Ovary (tissue), 9 donors: ENCODE results near the gene SORCS3. TPM values are rescaled to one million over a fixed set of nuclear protein-coding genes. Genes with fewer than 3 reads are reported as not detected.

Experiments
- DNase-seq, 5 donors: peaks; one replicate each; pipeline ENCODE4 v3.0.0-alpha.2; 2019 to 2020
- H3K27ac ChIP-seq, 2 donors: fragments of 200-600 bp; one replicate each; pipeline versions ENCODE4 v1.5.1 to v1.8.0; 2019 to 2022
- H3K27me3 ChIP-seq: fragments of 200-600 bp; one replicate; pipeline ENCODE4 v1.8.0; 2022
- H3K36me3 ChIP-seq: fragments of 200-600 bp; sonication (generic); one replicate; pipeline ENCODE4 v1.5.1; 2019
- H3K4me1 ChIP-seq: one replicate; pipeline ENCODE4 v1.8.1; 2013; ENCODE audit warnings: mild to moderate bottlenecking, moderate library complexity; ENCODE audit not compliant: insufficient read depth
- H3K4me3 ChIP-seq: fragments of 200-600 bp; sonication (generic); one replicate; pipeline ENCODE4 v1.5.1; 2017
- H3K9me3 ChIP-seq, 2 donors: fragments of 200-600 bp in 1 of 2; sonication (generic) in 1 of 2; one replicate each; pipeline versions ENCODE4 v1.5.1 to v1.8.1; 2013 to 2019; ENCODE audit warnings: mild to moderate bottlenecking in 1 of 2, moderate library complexity in 1 of 2
- CTCF ChIP-seq, 3 donors: fragments of 450-650 bp in 2 of 3; fragments of 200-600 bp in 1 of 3; IDR thresholded peaks; one replicate each; pipeline versions ENCODE4 v1.5.1 to v1.8.0; 2016 to 2022; ENCODE audit warnings: antibody characterized with exemption in 3 of 3, mild to moderate bottlenecking in 1 of 3
- EP300 ChIP-seq: sonication (generic); formaldehyde crosslinking; IDR thresholded peaks from one replicate; pipeline ENCODE4 v1.6.1; 2017; ENCODE audit warnings: antibody characterized with exemption
- POLR2A ChIP-seq: fragments of 450-650 bp; IDR thresholded peaks from one replicate; pipeline ENCODE4 v1.6.1; 2017; ENCODE audit warnings: antibody characterized with exemption, mild to moderate bottlenecking, moderate library complexity
- WGBS, 3 donors: extraction: QIAGEN DNeasy Blood & Tissue Kit in 1 of 3; methylation state at CpG; one replicate each; pipeline versions ENCODE4 v1.1.5 to v1.1.7; 2013 to 2017; 5-methylcytosine and 5-hydroxymethylcytosine counted together
- intact Hi-C, 4 donors: fragments of 100-400 bp; cut with DNase I; formaldehyde crosslinking; loops; one replicate each; pipeline versions ENCODE4 v1.11.0 to v1.15.1; 2022 to 2023
- polyA plus RNA-seq, 2 donors: library from polyadenylated mRNA; stranded (reverse); fragments of 200-250 nt in 1 of 2; fragments of 350-450 nt in 1 of 2; fragmentation: Illumina TruSeq in 1 of 2; extraction: RNeasy Lipid Tissue Mini Kit (QIAGEN cat#74804) in 1 of 2; gene quantifications; one replicate each; pipeline ENCODE4 v1.2.3, GENCODE V29; 2013 to 2014
- total RNA-seq, 7 donors: library from RNA; depleted of rRNA in 2 of 7; stranded (reverse); fragments of >200 nt in 2 of 7; fragmentation: NEBNext Ultra II Directional in 3 of 7; extraction: Animal tissue kit (Norgen Biotek cat#: 25700) in 3 of 7; gene quantifications; one replicate each; pipeline versions ENCODE4 v1.1.0 to v1.2.4, GENCODE V29; 2016 to 2023
- donor health status: DM: no; HTN: no; CAD: no; lungs with moderate emphysema.
- donor health status: DM: no; HTN: no; CAD: no.
- donor health status: Bipolar disorder and iron deficiency.
- donor health status: DM: yes; HTN: yes; CAD: no.
- donor health status: DM: no; HTN: no; CAD: no.
- donor health status: DM: yes; HTN: yes; CAD: no.

The SORCS3 gene
- total and polyA plus RNA-seq, 9 donors = 0.07 to 4.5 (median 0.79) TPM; not detected in 1

DNA sequence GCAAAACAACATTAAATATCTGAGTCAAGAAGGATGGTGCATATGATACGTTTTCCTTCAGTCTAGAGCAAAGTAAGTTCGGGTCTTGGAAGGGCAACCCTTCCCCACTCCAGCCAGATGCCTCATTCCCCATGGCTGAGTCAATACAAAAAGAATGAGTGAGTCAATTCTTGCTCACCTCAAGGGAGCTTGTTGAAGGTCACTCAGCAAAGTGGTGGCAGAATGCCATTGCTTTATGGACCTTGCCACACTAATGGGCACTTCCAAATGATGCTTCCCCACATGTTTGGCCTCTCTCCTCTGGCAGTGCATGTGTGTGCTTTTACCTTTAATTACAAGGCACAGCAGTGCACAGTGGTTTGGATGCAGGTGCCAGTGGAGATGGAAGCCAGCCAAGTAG lies 296.5 kb downstream of the SORCS3 start:
- no peaks in the 10 kb centered on the region for H3K36me3 ChIP-seq
- no peaks in the 10 kb centered on the region for H3K4me1 ChIP-seq
- intact Hi-C loops = no loop called here
- no peak for DNase-seq
- 31 to 51% (median 34%) methylated on average over 2 of the region's 2 CpGs for WGBS, 3 donors
- H3K4me3 ChIP-seq = no peak overlapping the region
- H3K27ac ChIP-seq = no peak overlapping the region
- no peaks in the 10 kb centered on the region for H3K27me3 ChIP-seq
- no peaks in the 10 kb centered on the region for H3K9me3 ChIP-seq
- TF ChIP-seq POLR2A (no peak), EP300 (no peak), CTCF (IDR thresholded peaks at IDR 0.05) (no peak)

DNA sequence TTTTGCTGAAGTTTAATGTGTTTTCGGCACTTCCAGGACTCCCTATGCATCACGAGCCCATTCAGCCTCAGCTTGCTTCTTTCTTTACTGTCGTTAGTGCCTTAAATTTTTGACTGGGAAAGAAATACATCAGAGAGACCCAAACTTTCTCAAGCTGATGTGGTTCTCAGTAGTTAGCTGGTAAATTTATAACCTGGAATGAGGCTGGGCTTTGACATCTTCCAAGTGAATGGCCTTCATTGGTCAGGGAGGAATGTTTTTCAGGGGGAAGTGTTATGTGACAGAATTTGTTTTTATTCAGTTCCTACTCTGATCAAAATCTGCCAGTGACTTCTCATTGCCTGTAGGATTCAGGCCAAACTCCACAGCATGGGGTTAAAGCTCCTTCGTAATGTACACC lies 296.9 kb downstream of the SORCS3 start:
- Histone ChIP-seq H3K27me3 (no peaks in the 10 kb centered on the region), H3K4me1 (no peaks in the 10 kb centered on the region), H3K4me3 (no peak overlapping the region), H3K27ac (no peak overlapping the region), H3K36me3 (no peaks in the 10 kb centered on the region), H3K9me3 (no peaks in the 10 kb centered on the region)
- 50 to 65% (median 54%) methylated on average over 4 of the region's 4 CpGs for WGBS, 3 donors
- TF ChIP-seq CTCF (IDR thresholded peaks at IDR 0.05) = no peak
- intact Hi-C loops = no loop called here
- DNase-seq = no peak

GRCh38 chr10:104941662-104942061 lies 300.6 kb downstream of the SORCS3 start:
- no peak for TF ChIP-seq CTCF (IDR thresholded peaks at IDR 0.05)
- no peak for TF ChIP-seq POLR2A
- intact Hi-C loops = no loop called here
- Histone ChIP-seq H3K4me3 (no peak overlapping the region), H3K27ac (no peak overlapping the region), H3K9me3 (no peaks in the 10 kb centered on the region), H3K27me3 (no peaks in the 10 kb centered on the region), H3K36me3 (no peaks in the 10 kb centered on the region), H3K4me1 (no peaks in the 10 kb centered on the region)
- no peak for DNase-seq

- no peak for DNase-seq
- no peak overlapping the region for H3K27ac ChIP-seq
- H3K9me3 ChIP-seq = no peaks in the 10 kb centered on the region
- H3K36me3 ChIP-seq = no peaks in the 10 kb centered on the region
- H3K4me1 ChIP-seq = no peaks in the 10 kb centered on the region
- TF ChIP-seq CTCF (IDR thresholded peaks at IDR 0.05) (no peak), POLR2A (no peak), EP300 (no peak)
- 78 to 88% (median 84%) methylated on average over 9 of the region's 9 CpGs for WGBS, 3 donors
- intact Hi-C loops = no loop called here
- no peaks in the 10 kb centered on the region for H3K27me3 ChIP-seq
- H3K4me3 ChIP-seq = no peak overlapping the region
Measured at GRCh38 chr10:104947314-104947713, 306.2 kb downstream of the SORCS3 start.
